K562 (cell line): Measurements from ENCODE around the gene MAP1S. TPM values are rescaled to one million over a fixed set of nuclear protein-coding genes. Genes with fewer than 3 reads are reported as not detected.

ENCODE experiments used
- ATF1 ChIP-seq, 2 experiments: fragments of 450-650 bp in 1 of 2; IDR thresholded peaks; 2 replicates each; pipeline ENCODE4 v1.6.1; 2016; ENCODE audit warnings: missing compliant biosample characterization in 1 of 2, missing genetic modification characterization in 1 of 2
- ATF2 ChIP-seq: sonication (generic); formaldehyde crosslinking; IDR thresholded peaks from 2 replicates; pipeline ENCODE4 v1.8.1; 2022; ENCODE audit warnings: missing genetic modification reagents
- CBX3 ChIP-seq, 2 experiments: IDR thresholded peaks; 1 replicate in 1 of 2; 2 replicates in 1 of 2; pipeline ENCODE4 v1.6.1; 2012; ENCODE audit warnings: inconsistent platforms in 2 of 2, low read length in 2 of 2, borderline replicate concordance in 1 of 2, control low read depth in 1 of 2
- FOXP1 ChIP-seq: sonication (generic); formaldehyde crosslinking; IDR thresholded peaks from 2 replicates; pipeline ENCODE4 v1.8.0; 2022; ENCODE audit warnings: mild to moderate bottlenecking, missing genetic modification reagents
- HDAC1 ChIP-seq, 2 experiments: fragments of 450-650 bp; IDR thresholded peaks; 2 replicates each; pipeline ENCODE4 v1.6.1; 2016 to 2017; ENCODE audit warnings: inconsistent platforms in 1 of 2, mild to moderate bottlenecking in 1 of 2, moderate library complexity in 1 of 2
- JUNB ChIP-seq: fragments of 450-650 bp; formaldehyde crosslinking; conservative IDR thresholded peaks from 2 replicates; pipeline ENCODE4 v1.4.0; 2020; ENCODE audit warnings: mild to moderate bottlenecking
- KDM1A ChIP-seq, 2 experiments: fragments of 450-650 bp; IDR thresholded peaks; 2 replicates each; pipeline ENCODE4 v1.6.1; 2016; ENCODE audit warnings: mild to moderate bottlenecking in 2 of 2
- LCOR ChIP-seq: sonication (generic); formaldehyde crosslinking; IDR thresholded peaks from 2 replicates; pipeline ENCODE4 v1.8.0; 2022; ENCODE audit warnings: mild to moderate bottlenecking, missing genetic modification reagents
- SMAD3 ChIP-seq: fragments of 450-650 bp; formaldehyde crosslinking; conservative IDR thresholded peaks from 2 replicates; pipeline ENCODE4 v1.4.0; 2020; ENCODE audit warnings: mild to moderate bottlenecking
- SRF ChIP-seq, 2 experiments: fragments of 250-450, 450-650 bp in 1 of 2; sonication (Bioruptor Pico) in 1 of 2; sonication (generic) in 1 of 2; formaldehyde crosslinking; IDR thresholded peaks; 2 replicates each; pipeline versions ENCODE4 v1.5.0 to v1.5.1; 2020 to 2022; ENCODE audit warnings: mild to moderate bottlenecking in 1 of 2, missing genetic modification reagents in 1 of 2
- STAG1 ChIP-seq: sonication (generic); formaldehyde crosslinking; IDR thresholded peaks from 2 replicates; pipeline ENCODE4 v1.5.0; 2020; ENCODE audit warnings: missing genetic modification reagents, borderline replicate concordance
- ZBTB40 ChIP-seq, 2 experiments: fragments of 450-650 bp in 1 of 2; sonication (generic) in 1 of 2; formaldehyde crosslinking in 1 of 2; IDR thresholded peaks; 2 replicates each; pipeline versions ENCODE4 v1.7.1 to v1.9.0; 2016 to 2022; ENCODE audit warnings: inconsistent platforms in 1 of 2, mild to moderate bottlenecking in 1 of 2, missing genetic modification reagents in 1 of 2
- ZNF239 ChIP-seq: fragments of 250-450 bp; sonication (Bioruptor Pico); IDR thresholded peaks from 2 replicates; pipeline ENCODE4 v1.4.0; 2020; ENCODE audit warnings: mild to moderate bottlenecking
- ZNF277 ChIP-seq: fragments of 250-450 bp; sonication (Bioruptor Pico); IDR thresholded peaks from 2 replicates; pipeline ENCODE4 v1.8.0; 2022; ENCODE audit warnings: inconsistent platforms, mild to moderate bottlenecking, moderate library complexity, borderline replicate concordance
- ZNF444 ChIP-seq: fragments of 250-450 bp; sonication (Bioruptor Pico); IDR thresholded peaks from 2 replicates; pipeline ENCODE4 v1.4.0; 2020; ENCODE audit warnings: mild to moderate bottlenecking, moderate library complexity
- polyA plus RNA-seq, 8 experiments: library from polyadenylated mRNA; depleted of rRNA in 4 of 8; stranded (reverse) in 5 of 8; unstranded in 3 of 8; fragments of >200 nt; fragmentation: Nextera tagmentation in 2 of 8; fragmentation: Illumina TruSeq in 1 of 8; extraction: Ambion mirVana in 2 of 8; extraction: Trizol in 1 of 8; gene quantifications; 2 replicates each; pipeline versions ENCODE4 v1.2.1 to v1.2.3, GENCODE V29; 2011 to 2014; ENCODE audit warnings: inconsistent platforms in 1 of 8, missing spikeins in 1 of 8
- total RNA-seq, 7 experiments: library from RNA; depleted of rRNA in 6 of 7; stranded (reverse); fragments of >200 nt in 6 of 7; fragmentation: Illumina TruSeq in 2 of 7; extraction: Trizol in 2 of 7; gene quantifications; 2 replicates each; pipeline versions ENCODE4 v1.2.1 to v1.2.3, GENCODE V29; 2011 to 2021; ENCODE audit warnings: low replicate concordance in 1 of 7

MAP1S gene
- total and polyA plus RNA-seq, 9 of the 15 experiments (the other 6 are each of a cell fraction or from before 2014, with no cell fraction given) = 2.0 to 81.0 (median 9.5) TPM

- TF ChIP-seq LCOR (CRISPR knock-in tag) (peak; percentile 72), CBX3 (IDR thresholded peaks at IDR 0.05; ENCODE audit: borderline replicate concordance in 1 of 2, low read length in 2 of 2) (0 out of 3 replicates have a peak, but pooled peaks of 1 of the 2 experiments have one; percentile 46), SMAD3 (CRISPR knock-in tag) (0 out of 2 replicates have a peak, but pooled peaks have one; percentile 14), ZNF239 (CRISPR knock-in tag) (no peak), ATF2 (peak; percentile 98), ZBTB40 (IDR thresholded peaks at IDR 0.05) (peak; percentile 56), ZBTB40 (CRISPR knock-in tag; IDR thresholded peaks at IDR 0.05) (no peak), SRF (CRISPR knock-in tag; IDR thresholded peaks at IDR 0.05) (peak in 1 of 2 experiments; percentile 67; a peak in 1 of 4 replicates), FOXP1 (CRISPR knock-in tag) (peak; percentile 50; the same call in 1 of the 2 replicates), STAG1 (peak; percentile 24; the same call in 1 of the 2 replicates), JUNB (CRISPR knock-in tag) (peak; percentile 93), ATF1 (CRISPR knock-in tag; IDR thresholded peaks at IDR 0.05) (0 out of 2 replicates have a peak, but pooled peaks have one; percentile 27), ATF1 (tag; IDR thresholded peaks at IDR 0.05) (peak; percentile 94), ZNF277 (CRISPR knock-in tag) (no peak), HDAC1 (IDR thresholded peaks at IDR 0.05) (peak in 1 of 2 experiments; percentile 59; a peak in 2 of 4 replicates), ZNF444 (CRISPR knock-in tag) (no peak), KDM1A (IDR thresholded peaks at IDR 0.05) (peak in 1 of 2 experiments; percentile 63; a peak in 2 of 4 replicates)
Measured at GRCh38 chr19:17681505-17682125, 37.7 kb upstream of the MAP1S start (continued).
